Panc1 (cell line): ENCODE measurements around the gene SLC19A1.

Experiments
- CTCF ChIP-seq: fragments of 450-650 bp; IDR thresholded peaks from 2 replicates; pipeline ENCODE4 v1.5.1; 2017; ENCODE audit warnings: mild to moderate bottlenecking
- POLR2AphosphoS5 ChIP-seq: IDR thresholded peaks from 2 replicates; pipeline ENCODE4 v1.6.1; 2012; ENCODE audit warnings: mild to moderate bottlenecking, low read depth, low read length, moderate library complexity
- REST ChIP-seq, 2 experiments: IDR thresholded peaks; 2 replicates each; pipeline ENCODE4 v1.6.1; 2011 to 2012; ENCODE audit warnings: low read depth in 2 of 2, control low read depth in 1 of 2, low read length in 1 of 2, mild to moderate bottlenecking in 1 of 2, moderate library complexity in 1 of 2; ENCODE audit not compliant: insufficient read depth in 1 of 2

- TF ChIP-seq POLR2AphosphoS5 (no peak), CTCF (no peak), REST (IDR thresholded peaks at IDR 0.05; ENCODE audit: insufficient read depth in 1 of 2, low read depth in 2 of 2, low read length in 1 of 2) (no peak)
Observed at GRCh38 chr21:45481566-45481965, 60.7 kb downstream of the SLC19A1 start.
